ENCODE measurements around the gene FILIP1L. TPM values are rescaled to one million over a fixed set of nuclear protein-coding genes. Genes with fewer than 3 reads are reported as not detected.

The FILIP1L gene
- total RNA-seq, 4 donors from 2014 or later = 4.4 to 17.7 (median 13.2) TPM

DNA sequence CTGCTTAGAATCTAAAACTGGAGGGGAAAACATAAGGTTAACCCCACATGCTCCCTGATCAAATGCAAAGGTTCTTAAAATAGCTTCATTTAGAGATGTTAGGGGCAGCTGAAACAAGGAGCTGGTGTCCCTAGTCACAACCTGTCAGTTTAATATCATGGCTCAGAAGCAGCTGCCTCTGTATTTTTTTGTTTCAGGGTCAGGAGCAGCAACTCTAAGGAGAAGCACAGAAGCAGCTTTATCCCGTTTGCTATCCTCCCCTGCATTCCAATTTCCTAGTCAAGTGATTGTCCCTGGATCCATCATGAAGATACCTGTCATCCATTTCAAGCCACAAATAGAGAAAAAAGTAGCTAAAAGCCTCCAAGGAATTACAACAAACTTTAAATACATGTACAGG, 4.1 kb downstream of the FILIP1L start:
- 71 to 88% methylated on average over 1 of the region's 1 CpG for whole genome bisulfite sequencing, 2 donors
- Histone ChIP-seq H3K4me1 (peaks cover 21 to 24% of the 10 kb centered on the region in 2 donors), H3K4me3 (replicated peaks in 1 of 3) (no peak overlapping the region), H3K27me3 (no peaks in the 10 kb centered on the region), H3K36me3 (no peaks in the 10 kb centered on the region), H3K27ac (no peak overlapping the region), H3K9me3 (no peaks in the 10 kb centered on the region)
- TF ChIP-seq CTCF (IDR thresholded peaks at IDR 0.05) = no peak
- no peak for TF ChIP-seq POLR2A (IDR thresholded peaks at IDR 0.05)
- intact Hi-C loops (cut with DNase I) = no loop called here
- no peak for DNase-seq

DNA sequence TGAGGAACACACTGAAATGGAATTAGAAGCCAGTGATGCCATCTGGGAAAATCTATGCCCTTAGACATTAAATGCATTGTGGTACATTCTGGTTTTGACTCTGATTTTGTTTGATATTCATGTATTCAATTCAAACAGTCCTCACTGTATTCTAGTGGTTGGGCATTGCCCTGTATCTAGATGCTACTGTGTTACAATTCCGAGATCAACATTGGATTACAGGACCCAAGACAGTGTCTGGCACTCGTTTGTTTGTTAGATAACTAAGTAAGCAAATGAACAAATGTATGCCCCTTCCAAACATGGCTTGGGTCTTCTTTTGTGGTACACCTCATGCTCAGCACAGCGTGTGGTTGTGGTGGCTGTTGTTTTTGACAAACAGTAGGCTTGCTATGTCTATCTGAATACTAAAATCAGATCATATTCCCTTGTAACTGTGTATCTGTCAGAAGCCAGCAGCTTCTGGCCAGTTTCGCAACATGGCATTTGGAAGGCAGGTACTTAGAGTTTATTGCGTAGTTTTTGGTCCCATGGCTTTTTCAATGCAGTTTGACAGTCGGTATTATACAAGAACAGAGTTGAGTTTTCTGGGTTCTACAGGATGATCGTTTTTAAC, 5.7 kb downstream of the FILIP1L start:
- Histone ChIP-seq H3K4me3 (replicated peaks in 1 of 3) (no peak overlapping the region), H3K27me3 (no peaks in the 10 kb centered on the region), H3K9me3 (no peaks in the 10 kb centered on the region), H3K36me3 (no peaks in the 10 kb centered on the region), H3K27ac (no peak overlapping the region), H3K4me1 (peaks cover 36 to 39% of the 10 kb centered on the region in 2 donors)
- no peak for DNase-seq
- WGBS, 2 donors = 91 to 92% methylated on average over 7 of the region's 7 CpGs
- TF ChIP-seq CTCF (IDR thresholded peaks at IDR 0.05) (no peak), POLR2A (IDR thresholded peaks at IDR 0.05) (no peak)
- intact Hi-C loops (cut with DNase I) = no loop called here

DNA sequence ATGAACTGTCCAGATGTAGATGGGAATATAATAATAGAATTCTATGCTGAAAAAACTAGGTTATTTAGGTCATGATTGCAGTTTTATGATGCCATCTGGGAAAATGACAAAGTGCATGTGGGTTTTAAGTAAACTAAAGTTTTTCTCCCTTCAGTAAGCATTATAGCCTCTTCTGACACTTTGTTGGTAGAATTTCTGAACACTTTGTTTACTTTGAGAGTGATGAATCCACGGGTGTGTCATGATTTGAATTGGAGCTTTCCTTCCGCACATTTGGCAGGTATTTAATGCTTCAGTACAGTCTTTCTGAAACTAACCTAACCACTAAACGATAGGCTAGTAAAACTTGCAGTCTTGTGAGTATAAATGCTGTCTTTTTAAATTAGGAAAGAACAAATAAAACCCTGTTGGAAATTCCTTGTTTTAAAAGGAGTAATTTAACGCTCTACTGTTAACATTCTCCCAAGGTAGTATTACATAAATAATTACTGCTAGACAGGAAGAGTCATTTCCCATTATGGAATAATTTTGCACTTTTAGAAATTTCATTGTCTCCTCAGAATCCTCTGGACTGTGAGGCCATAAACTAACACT, 7.0 kb downstream of the FILIP1L start:
- no peak for DNase-seq
- H3K27me3 ChIP-seq = no peaks in the 10 kb centered on the region
- H3K4me1 ChIP-seq = peaks cover 47 to 50% of the 10 kb centered on the region in 2 donors
- intact Hi-C loops (cut with DNase I) = no loop called here
- H3K4me3 ChIP-seq (replicated peaks in 1 of 3) = no peak overlapping the region
- no peaks in the 10 kb centered on the region for H3K36me3 ChIP-seq
- peak overlapping the region in 1 of 3 donors; percentile 54 for H3K27ac ChIP-seq
- 40 to 44% methylated on average over 4 of the region's 4 CpGs for WGBS, 2 donors
- no peak for TF ChIP-seq CTCF (IDR thresholded peaks at IDR 0.05)
- TF ChIP-seq POLR2A (IDR thresholded peaks at IDR 0.05) = no peak
- no peaks in the 10 kb centered on the region for H3K9me3 ChIP-seq

DNA sequence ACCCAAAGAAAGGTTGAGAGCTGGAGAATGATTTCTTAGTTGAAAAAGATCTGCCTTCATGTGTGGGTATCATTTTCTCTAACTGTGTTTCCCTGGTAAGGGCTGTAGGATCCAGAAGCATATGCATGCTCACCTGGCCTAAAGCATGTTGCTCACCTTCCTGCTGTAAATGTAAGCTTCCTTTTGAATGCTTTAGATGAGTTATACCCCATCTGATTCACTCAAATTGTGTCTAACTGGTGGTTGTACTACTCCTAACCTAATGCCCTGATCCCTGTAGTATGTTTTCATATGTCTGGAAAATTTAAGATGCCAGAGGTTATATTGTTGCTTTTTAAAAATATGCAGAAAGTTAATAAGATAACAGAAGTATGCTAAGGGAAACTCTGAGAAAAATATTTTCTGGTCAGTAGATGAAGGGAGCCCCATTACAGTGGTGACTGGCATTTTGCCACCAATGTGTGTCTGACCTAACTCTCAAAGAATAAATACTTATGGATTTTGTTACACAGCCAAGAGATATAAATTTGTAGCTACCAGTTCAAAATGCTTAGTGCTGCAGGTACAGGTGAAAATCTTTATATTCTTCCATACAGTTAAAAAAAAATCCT, 7.7 kb downstream of the FILIP1L start:
- H3K9me3 ChIP-seq = no peaks in the 10 kb centered on the region
- H3K4me3 ChIP-seq (replicated peaks in 1 of 3) = no peak overlapping the region
- no peaks in the 10 kb centered on the region for H3K27me3 ChIP-seq
- no peak for DNase-seq
- TF ChIP-seq CTCF (IDR thresholded peaks at IDR 0.05) (no peak), POLR2A (IDR thresholded peaks at IDR 0.05) (no peak)
- H3K36me3 ChIP-seq = no peaks in the 10 kb centered on the region
- H3K27ac ChIP-seq = peak overlapping the region in 1 of 3 donors; percentile 54
- peaks cover 47 to 50% of the 10 kb centered on the region in 2 donors for H3K4me1 ChIP-seq
- intact Hi-C loops (cut with DNase I) = no loop called here

- intact Hi-C loops (cut with DNase I) = no loop called here
- Histone ChIP-seq H3K9me3 (no peaks in the 10 kb centered on the region), H3K4me1 (peaks cover 47 to 50% of the 10 kb centered on the region in 2 donors), H3K27ac (peak overlapping the region in 2 of 3 donors; percentile 54 to 87), H3K4me3 (replicated peaks in 1 of 3) (no peak overlapping the region), H3K27me3 (no peaks in the 10 kb centered on the region), H3K36me3 (no peaks in the 10 kb centered on the region)
- no peak for DNase-seq
- TF ChIP-seq POLR2A (IDR thresholded peaks at IDR 0.05) (no peak), CTCF (IDR thresholded peaks at IDR 0.05) (no peak)
Observed at GRCh38 chr3:100106094-100106493, 8.2 kb downstream of the FILIP1L start.

Data from thyroid gland (tissue), 4 donors.